ENCODE measurements around the gene FBXL15. TPM values are rescaled to one million over a fixed set of nuclear protein-coding genes. Genes with fewer than 3 reads are reported as not detected.

The FBXL15 gene
- total and polyA plus RNA-seq, 2 experiments from 2014 or later: 18.5 to 36.1 TPM

- no peak overlapping the region for H3K27ac ChIP-seq (ENCODE audit: low read depth)
- H4K20me1 ChIP-seq (replicated peaks; ENCODE audit: insufficient read depth): no peaks in the 10 kb centered on the region; the same call in 1 of the 2 replicates
- Mint-ChIP-seq H3K4me1 (peaks cover 4% of the 10 kb centered on the region; the same call in 2 of the 3 replicates), H3K27me3 (ENCODE audit: insufficient read depth, low read depth, poor library complexity) (no peaks in the 10 kb centered on the region), H3K4me3 (no peak overlapping the region), H3K27ac (no peak overlapping the region), H3K36me3 (ENCODE audit: low read depth) (peaks cover 9% of the 10 kb centered on the region), H3K9me3 (no peaks in the 10 kb centered on the region)
- 0 out of 2 replicates have a peak, but pooled peaks cover under 1% of the 10 kb centered on the region for H3F3A ChIP-seq (replicated peaks; ENCODE audit: low read depth)
- TF ChIP-seq CTCF (conservative IDR thresholded peaks at IDR 0.05; ENCODE audit: low read depth in 2 of 2): no peak
- TF ChIP-seq NANOG (IDR thresholded peaks at IDR 0.05; ENCODE audit: borderline replicate concordance): no peak
- no peak for TF ChIP-seq ZNF462 (CRISPR knock-in tag; IDR thresholded peaks at IDR 0.05)
- TF ChIP-seq POLR2AphosphoS5 (IDR thresholded peaks at IDR 0.05; ENCODE audit: low read depth): no peak
- no peak for TF ChIP-seq JUNB (IDR thresholded peaks at IDR 0.05; ENCODE audit: unreplicated experiment)
- no peak for TF ChIP-seq STAT1 (IDR thresholded peaks at IDR 0.05; ENCODE audit: unreplicated experiment)
- TF ChIP-seq REST (IDR thresholded peaks at IDR 0.05; ENCODE audit: unreplicated experiment): no peak
- TF ChIP-seq ETS1 (IDR thresholded peaks at IDR 0.05): no peak
- TF ChIP-seq EZH2phosphoT487 (IDR thresholded peaks at IDR 0.05; ENCODE audit: unreplicated experiment): no peak
- no peak for TF ChIP-seq CREB1 (CRISPR knock-in tag; IDR thresholded peaks at IDR 0.05; ENCODE audit: low read depth)
- TF ChIP-seq ZNF114 (CRISPR knock-in tag; IDR thresholded peaks at IDR 0.05): no peak
- no peak for TF ChIP-seq ZNF331 (CRISPR knock-in tag; IDR thresholded peaks at IDR 0.05; ENCODE audit: low read depth)
- no peak for TF ChIP-seq EZH2 (IDR thresholded peaks at IDR 0.05; ENCODE audit: low read depth, unreplicated experiment)
- H3K4me2 ChIP-seq: no peak overlapping the region
- no peaks in the 10 kb centered on the region for H3K36me3 ChIP-seq (ENCODE audit: insufficient read depth)
- H3K79me2 ChIP-seq (replicated peaks; ENCODE audit: insufficient read depth): peaks cover 13% of the 10 kb centered on the region; the same call in 1 of the 2 replicates
- DNase-seq (ENCODE audit: low spot score): no peak
- no peaks in the 10 kb centered on the region for H3K27me3 ChIP-seq (ENCODE audit: insufficient read depth)
- no peak overlapping the region for H3K4me3 ChIP-seq
- H2AFZ ChIP-seq: no peak overlapping the region
- peaks cover 3% of the 10 kb centered on the region for H3K4me1 ChIP-seq (ENCODE audit: insufficient read depth)
- no peaks in the 10 kb centered on the region for H3K9me2 ChIP-seq (ENCODE audit: insufficient read depth)
- ATAC-seq: no peak
These were observed 48.0 kb downstream of the FBXL15 start for GRCh38 chr10:102468683-102469082.
